ENCODE measurements around the gene EFEMP1. TPM values are rescaled to one million over a fixed set of nuclear protein-coding genes. Genes with fewer than 3 reads are reported as not detected.

EFEMP1 gene
- total RNA-seq, 1 experiment from 2014 or later = 0.34 TPM

GRCh38 chr2:55962915-55963314, 39.3 kb upstream of the EFEMP1 start:
- DNase-seq (ENCODE audit: low read depth, low spot score) = no peak
- ChIA-PET RAD21 (ENCODE audit: low non-redundant PET in 1 of 2, low total read pairs in 2 of 2, uncharacterized antibody in 2 of 2, unreplicated experiment in 2 of 2) (interaction anchor here in 1 of 2 experiments (2.1 kb wide), 1 partner anchor 191 kb away, joined by 13 read pairs; no protein-coding TSS in a partner anchor), POLR2A (no interaction called here), CTCF (interaction anchor here (1.1 to 6.0 kb wide), 5 partner anchors 168 to 245 kb away, joined by 3 to 101 read pairs (median 7); no protein-coding TSS in a partner anchor)
- Histone ChIP-seq H3K9me3 (ENCODE audit: control insufficient read depth in 1 of 2, insufficient read depth in 1 of 2, low read depth in 1 of 2, low read length in 2 of 2) (no peaks in the 10 kb centered on the region), H3K9ac (ENCODE audit: low read length) (no peak overlapping the region), H3K36me3 (ENCODE audit: control insufficient read depth in 1 of 2, insufficient read depth in 2 of 2, low read length in 2 of 2) (no peaks in the 10 kb centered on the region), H3K79me2 (ENCODE audit: insufficient read depth, low read length) (no peaks in the 10 kb centered on the region), H4K20me1 (ENCODE audit: insufficient read depth) (no peaks in the 10 kb centered on the region), H3K4me2 (ENCODE audit: low read length) (no peak overlapping the region), H3K4me1 (ENCODE audit: control insufficient read depth in 1 of 2, insufficient read depth in 2 of 2, low read length in 2 of 2) (peaks cover 2 to 13% of the 10 kb centered on the region in 2 experiments; a peak in 2 of 4 replicates), H2AFZ (ENCODE audit: low read depth, low read length, poor library complexity, severe bottlenecking) (no peak overlapping the region), H3K9me2 (ENCODE audit: insufficient read depth) (no peaks in the 10 kb centered on the region), H3K27me3 (ENCODE audit: insufficient read depth, low read length) (no peaks in the 10 kb centered on the region), H3K27ac (ENCODE audit: low read depth, low read length) (no peak overlapping the region), H3K4me3 (replicated peaks in 1 of 2; ENCODE audit: low read depth in 1 of 2, low read length in 2 of 2) (no peak overlapping the region)
- intact Hi-C loops (cut with micrococcal nuclease) = no loop called here
- no peak for ATAC-seq
- no peak for TF ChIP-seq TCF7L2 (IDR thresholded peaks at IDR 0.05; ENCODE audit: borderline replicate concordance, extremely low read depth, insufficient read depth, insufficient read length)
- no peak for TF ChIP-seq ELF1 (IDR thresholded peaks at IDR 0.05; ENCODE audit: borderline replicate concordance, low read depth)
- TF ChIP-seq ATF3 (IDR thresholded peaks at IDR 0.05) = no peak
- no peak for TF ChIP-seq YY1 (IDR thresholded peaks at IDR 0.05; ENCODE audit: extremely low read depth, insufficient replicate concordance, low read depth, low read length)
- TF ChIP-seq CBX3 (IDR thresholded peaks at IDR 0.05; ENCODE audit: low read depth) = no peak
- no peak for TF ChIP-seq JUND (IDR thresholded peaks at IDR 0.05)
- TF ChIP-seq SP1 (IDR thresholded peaks at IDR 0.05; ENCODE audit: low read depth) = no peak
- no peak for TF ChIP-seq SRF (IDR thresholded peaks at IDR 0.05; ENCODE audit: low read depth)
- no TSS peak for BruUV-seq (replicated peaks)

- TF ChIP-seq EGR1 (IDR thresholded peaks at IDR 0.05; ENCODE audit: low read depth) (0 out of 2 replicates have a peak, but pooled peaks have one; percentile 14), RAD21 (IDR thresholded peaks at IDR 0.05; ENCODE audit: low read depth) (peak; percentile 79), CTCF (IDR thresholded peaks at IDR 0.05 in 2 of 3, conservative IDR thresholded peaks at IDR 0.05 in 1 of 3; ENCODE audit: borderline replicate concordance in 1 of 3, insufficient read depth in 1 of 3, low read depth in 2 of 3, low read length in 2 of 3) (peak; percentile 57 to 77 (median 75)), EZH2phosphoT487 (IDR thresholded peaks at IDR 0.05; ENCODE audit: borderline replicate concordance) (no peak)
- ATAC-seq (peak; percentile 77), DNase-seq (ENCODE audit: low read depth, low spot score) (peak; percentile 50)
- Histone ChIP-seq H3K4me1 (ENCODE audit: control insufficient read depth in 1 of 2, insufficient read depth in 2 of 2, low read length in 2 of 2) (peaks cover 2 to 15% of the 10 kb centered on the region in 2 experiments; a peak in 2 of 4 replicates), H3K27ac (ENCODE audit: low read depth, low read length) (no peak overlapping the region), H3K9me2 (ENCODE audit: insufficient read depth) (no peaks in the 10 kb centered on the region), H3K9ac (ENCODE audit: low read length) (no peak overlapping the region), H4K20me1 (ENCODE audit: insufficient read depth) (no peaks in the 10 kb centered on the region), H3K4me2 (ENCODE audit: low read length) (peak overlapping the region; percentile 54), H2AFZ (ENCODE audit: low read depth, low read length, poor library complexity, severe bottlenecking) (peak overlapping the region; percentile 89), H3K79me2 (ENCODE audit: insufficient read depth, low read length) (no peaks in the 10 kb centered on the region), H3K27me3 (ENCODE audit: insufficient read depth, low read length) (no peaks in the 10 kb centered on the region), H3K4me3 (replicated peaks in 1 of 2; ENCODE audit: low read depth in 1 of 2, low read length in 2 of 2) (no peak overlapping the region), H3K36me3 (ENCODE audit: control insufficient read depth in 1 of 2, insufficient read depth in 2 of 2, low read length in 2 of 2) (no peaks in the 10 kb centered on the region), H3K9me3 (ENCODE audit: control insufficient read depth in 1 of 2, insufficient read depth in 1 of 2, low read depth in 1 of 2, low read length in 2 of 2) (no peaks in the 10 kb centered on the region)
- CTCF ChIA-PET = interaction anchor here (1.0 to 6.0 kb wide), 12 partner anchors 9 to 243 kb away, joined by 3 to 101 read pairs (median 4); no protein-coding TSS in a partner anchor
- RAD21 ChIA-PET (ENCODE audit: low non-redundant PET in 1 of 2, low total read pairs in 2 of 2, uncharacterized antibody in 2 of 2, unreplicated experiment in 2 of 2) = interaction anchor here (0.9 to 2.1 kb wide), 3 partner anchors 190 to 244 kb away, joined by 3 to 13 read pairs (median 4); no protein-coding TSS in a partner anchor
- POLR2A ChIA-PET = no interaction called here
- intact Hi-C loops (cut with micrococcal nuclease) = loop anchor here (1.0 to 2.0 kb wide), 2 partner anchors 190 to 243 kb away; no protein-coding TSS in a partner anchor
- BruUV-seq (replicated peaks) = no TSS peak
These were observed 37.8 kb upstream of the EFEMP1 start for GRCh38 chr2:55961318-55961911.
